ENCODE measurements around the gene ASCC1.

DNA sequence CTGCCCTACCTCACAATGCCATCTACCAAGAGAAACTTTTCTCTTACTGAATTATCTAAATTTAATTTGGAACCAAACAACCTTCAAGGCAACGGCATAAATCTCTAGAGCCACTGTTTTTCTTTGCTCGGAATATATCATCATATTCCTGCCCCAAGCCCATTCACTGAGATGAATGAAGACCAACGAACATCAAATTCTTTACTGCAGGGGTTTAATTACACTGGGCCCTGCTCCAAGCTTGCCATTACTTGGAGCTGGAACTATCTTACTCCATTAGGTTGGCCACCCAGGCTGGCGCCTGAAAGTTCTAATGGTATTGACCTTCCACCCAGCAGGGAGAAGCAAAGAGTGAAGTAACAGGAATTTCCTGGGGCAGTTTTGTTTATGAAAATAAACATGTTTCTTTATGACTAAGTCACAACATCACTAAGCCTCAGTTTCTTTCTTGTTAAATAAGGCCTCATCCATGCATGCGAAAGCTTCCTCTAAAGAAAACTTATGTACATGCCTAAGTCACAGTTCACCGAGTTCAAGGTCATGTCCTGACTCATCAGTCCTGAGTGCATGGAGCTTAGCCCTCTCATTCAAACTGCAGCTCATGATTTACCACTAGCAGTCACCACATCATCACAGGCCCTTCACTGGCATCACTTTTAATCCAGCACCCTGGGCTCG lies 42.3 kb downstream of the ASCC1 start:
- TF ChIP-seq, protein P1, sequence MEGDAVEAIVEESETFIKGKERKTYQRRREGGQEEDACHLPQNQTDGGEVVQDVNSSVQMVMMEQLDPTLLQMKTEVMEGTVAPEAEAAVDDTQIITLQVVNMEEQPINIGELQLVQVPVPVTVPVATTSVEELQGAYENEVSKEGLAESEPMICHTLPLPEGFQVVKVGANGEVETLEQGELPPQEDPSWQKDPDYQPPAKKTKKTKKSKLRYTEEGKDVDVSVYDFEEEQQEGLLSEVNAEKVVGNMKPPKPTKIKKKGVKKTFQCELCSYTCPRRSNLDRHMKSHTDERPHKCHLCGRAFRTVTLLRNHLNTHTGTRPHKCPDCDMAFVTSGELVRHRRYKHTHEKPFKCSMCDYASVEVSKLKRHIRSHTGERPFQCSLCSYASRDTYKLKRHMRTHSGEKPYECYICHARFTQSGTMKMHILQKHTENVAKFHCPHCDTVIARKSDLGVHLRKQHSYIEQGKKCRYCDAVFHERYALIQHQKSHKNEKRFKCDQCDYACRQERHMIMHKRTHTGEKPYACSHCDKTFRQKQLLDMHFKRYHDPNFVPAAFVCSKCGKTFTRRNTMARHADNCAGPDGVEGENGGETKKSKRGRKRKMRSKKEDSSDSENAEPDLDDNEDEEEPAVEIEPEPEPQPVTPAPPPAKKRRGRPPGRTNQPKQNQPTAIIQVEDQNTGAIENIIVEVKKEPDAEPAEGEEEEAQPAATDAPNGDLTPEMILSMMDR (conservative IDR thresholded peaks at IDR 0.05): no peak
- no peak for TF ChIP-seq ZFX (IDR thresholded peaks at IDR 0.05)
